GM12892 (cell line): ENCODE measurements around the gene NEK5.

ENCODE experiments used
- POLR2A ChIP-seq: IDR thresholded peaks from 2 replicates; pipeline ENCODE4 v1.6.1; 2011; ENCODE audit warnings: low read depth, low read length, control low read depth
- POLR2AphosphoS5 ChIP-seq: IDR thresholded peaks from 2 replicates; pipeline ENCODE4 v1.6.1; 2011; ENCODE audit warnings: low read depth, low read length, control low read depth

GRCh38 chr13:52029569-52029968, 99.3 kb downstream of the NEK5 start:
- no peak for TF ChIP-seq POLR2A
- no peak for TF ChIP-seq POLR2AphosphoS5
